ENCODE data around the gene IMMP2L.
"Not testable (repeated sequence)": the region's sequence is repeated elsewhere in the genome, so short reads cannot be mapped to it uniquely, and the experiment has no call there.

Gene IMMP2L

DNA sequence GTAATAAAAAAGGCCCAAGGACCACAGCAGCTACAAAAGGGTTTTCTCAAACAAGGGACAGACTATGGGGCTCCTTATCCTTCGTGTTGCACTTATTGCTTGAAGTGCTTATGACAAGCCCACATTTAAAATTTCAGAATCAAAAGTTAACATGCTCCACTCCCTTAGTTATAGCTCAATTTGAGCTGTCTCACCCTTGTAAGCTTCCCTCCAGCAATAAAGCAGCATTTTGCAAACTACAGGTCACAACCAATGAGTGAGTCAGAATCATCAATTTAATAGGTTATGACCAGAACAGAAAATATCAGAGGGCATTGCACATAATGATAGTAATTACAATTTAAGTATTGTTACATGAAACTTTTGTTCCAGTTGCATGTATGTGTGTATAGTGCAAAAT, 53.0 kb downstream of the IMMP2L start:
- DNase-seq, result no peak
- TF ChIP-seq, protein P1, sequence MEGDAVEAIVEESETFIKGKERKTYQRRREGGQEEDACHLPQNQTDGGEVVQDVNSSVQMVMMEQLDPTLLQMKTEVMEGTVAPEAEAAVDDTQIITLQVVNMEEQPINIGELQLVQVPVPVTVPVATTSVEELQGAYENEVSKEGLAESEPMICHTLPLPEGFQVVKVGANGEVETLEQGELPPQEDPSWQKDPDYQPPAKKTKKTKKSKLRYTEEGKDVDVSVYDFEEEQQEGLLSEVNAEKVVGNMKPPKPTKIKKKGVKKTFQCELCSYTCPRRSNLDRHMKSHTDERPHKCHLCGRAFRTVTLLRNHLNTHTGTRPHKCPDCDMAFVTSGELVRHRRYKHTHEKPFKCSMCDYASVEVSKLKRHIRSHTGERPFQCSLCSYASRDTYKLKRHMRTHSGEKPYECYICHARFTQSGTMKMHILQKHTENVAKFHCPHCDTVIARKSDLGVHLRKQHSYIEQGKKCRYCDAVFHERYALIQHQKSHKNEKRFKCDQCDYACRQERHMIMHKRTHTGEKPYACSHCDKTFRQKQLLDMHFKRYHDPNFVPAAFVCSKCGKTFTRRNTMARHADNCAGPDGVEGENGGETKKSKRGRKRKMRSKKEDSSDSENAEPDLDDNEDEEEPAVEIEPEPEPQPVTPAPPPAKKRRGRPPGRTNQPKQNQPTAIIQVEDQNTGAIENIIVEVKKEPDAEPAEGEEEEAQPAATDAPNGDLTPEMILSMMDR (IDR thresholded peaks at IDR 0.05), result no peak

DNA sequence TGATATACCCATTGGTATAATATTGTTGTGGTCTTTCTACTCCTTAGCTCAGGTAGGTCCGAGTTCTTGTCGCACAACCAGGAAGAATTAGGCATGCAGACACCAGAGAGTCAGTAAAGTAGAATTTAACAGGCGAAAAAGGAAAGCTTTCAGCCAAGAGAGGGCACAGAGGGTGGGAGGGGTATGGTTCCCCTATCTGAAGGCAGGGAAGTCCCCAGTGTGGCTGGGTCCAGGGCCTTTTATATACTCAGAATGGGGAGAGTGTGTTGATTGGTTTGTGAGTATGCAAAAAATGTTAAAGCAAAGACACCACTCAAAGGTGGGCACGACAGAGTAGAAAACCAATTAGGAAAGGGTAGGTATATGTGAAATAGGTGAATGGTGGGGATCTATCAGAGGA, 53.9 kb downstream of the IMMP2L start:
- Mint-ChIP-seq H3K36me3 (ENCODE audit: low read depth) (peaks cover 32% of the 10 kb centered on the region), H3K27me3 (ENCODE audit: low read depth, poor library complexity) (no peaks in the 10 kb centered on the region), H3K27ac (no peak overlapping the region), H3K4me3 (no peak overlapping the region), H3K4me1 (no peaks in the 10 kb centered on the region), H3K9me3 (peaks cover 29% of the 10 kb centered on the region)
- TF ChIP-seq, protein P1 (IDR thresholded peaks at IDR 0.05), result no peak
- no peak for DNase-seq

More for the DNA sequence above, 53.0 kb downstream of the IMMP2L start:
- Mint-ChIP-seq H3K27me3 (ENCODE audit: low read depth, poor library complexity) (no peaks in the 10 kb centered on the region), H3K36me3 (ENCODE audit: low read depth) (peaks cover 34% of the 10 kb centered on the region), H3K9me3 (peaks cover 25% of the 10 kb centered on the region), H3K4me3 (no peak overlapping the region), H3K27ac (no peak overlapping the region), H3K4me1 (no peaks in the 10 kb centered on the region)

DNA sequence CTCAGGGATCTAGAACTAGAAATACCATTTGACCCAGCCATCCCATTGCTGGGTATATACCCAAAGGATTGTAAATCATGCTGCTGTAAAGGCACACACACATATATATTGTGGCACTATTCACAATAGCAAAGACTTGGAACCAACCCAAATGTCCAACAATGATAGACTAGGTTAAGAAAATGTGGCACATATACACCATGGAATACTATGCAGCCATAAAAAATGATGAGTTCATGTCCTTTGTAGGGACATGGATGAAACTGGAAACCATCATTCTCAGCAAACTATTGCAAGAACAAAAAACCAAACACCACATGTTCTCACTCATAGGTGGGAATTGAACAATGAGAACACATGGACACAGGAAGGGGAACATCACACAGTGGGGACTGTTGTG, 56.9 kb downstream of the IMMP2L start:
- peaks cover 36% of the 10 kb centered on the region for H3K9me3 Mint-ChIP-seq
- not testable (repeated sequence) for DNase-seq; H3K4me1 Mint-ChIP-seq; H3K27me3 Mint-ChIP-seq (ENCODE audit: low read depth, poor library complexity); H3K27ac Mint-ChIP-seq; H3K4me3 Mint-ChIP-seq
- H3K36me3 Mint-ChIP-seq (ENCODE audit: low read depth), result peaks cover 21% of the 10 kb centered on the region

DNA sequence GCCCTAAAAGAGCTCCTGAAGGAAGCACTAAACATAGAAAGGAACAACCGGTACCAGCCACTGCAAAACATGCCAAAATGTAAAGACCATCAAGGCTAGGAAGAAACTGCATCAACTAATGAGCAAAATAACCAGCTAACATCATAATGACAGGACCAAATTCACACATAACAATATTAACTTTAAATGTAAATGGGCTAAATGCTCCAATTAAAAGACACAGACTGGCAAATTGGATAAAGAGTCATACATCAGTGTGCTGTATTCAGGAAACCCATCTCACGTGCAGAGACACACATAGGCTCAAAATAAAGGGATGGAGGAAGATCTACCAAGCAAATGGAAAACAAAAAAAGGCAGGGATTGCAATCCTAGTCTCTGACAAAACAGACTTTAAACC, 60.5 kb downstream of the IMMP2L start:
- H3K27ac Mint-ChIP-seq; DNase-seq; H3K4me1 Mint-ChIP-seq; H3K27me3 Mint-ChIP-seq (ENCODE audit: low read depth, poor library complexity); H3K4me3 Mint-ChIP-seq: not testable (repeated sequence)
- H3K9me3 Mint-ChIP-seq, result peaks cover 47% of the 10 kb centered on the region
- peaks cover 30% of the 10 kb centered on the region for H3K36me3 Mint-ChIP-seq (ENCODE audit: low read depth)

DNA sequence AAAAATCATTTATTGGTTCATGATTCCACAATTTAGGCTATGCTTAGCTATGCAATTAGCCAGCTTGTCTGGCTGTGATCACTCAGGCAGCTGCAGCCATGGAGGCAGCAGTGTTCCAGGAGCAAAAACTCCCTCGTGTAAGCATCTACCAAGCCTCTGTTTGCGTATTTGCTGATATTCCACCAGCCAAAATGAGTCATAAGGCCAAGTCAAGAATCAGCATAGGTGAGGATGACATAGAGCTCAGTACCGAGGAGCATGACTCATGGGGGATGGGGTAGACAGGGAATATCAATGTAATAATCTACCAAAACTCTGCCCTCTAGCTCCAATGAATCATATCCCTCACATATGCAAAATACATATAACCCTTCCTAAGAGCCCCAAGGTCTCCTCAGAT, 63.3 kb downstream of the IMMP2L start:
- Mint-ChIP-seq H3K4me3 (no peak overlapping the region), H3K9me3 (peaks cover 44% of the 10 kb centered on the region), H3K4me1 (no peaks in the 10 kb centered on the region), H3K27ac (no peak overlapping the region), H3K27me3 (ENCODE audit: low read depth, poor library complexity) (peaks cover 3% of the 10 kb centered on the region), H3K36me3 (ENCODE audit: low read depth) (peaks cover 27% of the 10 kb centered on the region)
- TF ChIP-seq, protein P1 (IDR thresholded peaks at IDR 0.05), result no peak
- no peak for DNase-seq

DNA sequence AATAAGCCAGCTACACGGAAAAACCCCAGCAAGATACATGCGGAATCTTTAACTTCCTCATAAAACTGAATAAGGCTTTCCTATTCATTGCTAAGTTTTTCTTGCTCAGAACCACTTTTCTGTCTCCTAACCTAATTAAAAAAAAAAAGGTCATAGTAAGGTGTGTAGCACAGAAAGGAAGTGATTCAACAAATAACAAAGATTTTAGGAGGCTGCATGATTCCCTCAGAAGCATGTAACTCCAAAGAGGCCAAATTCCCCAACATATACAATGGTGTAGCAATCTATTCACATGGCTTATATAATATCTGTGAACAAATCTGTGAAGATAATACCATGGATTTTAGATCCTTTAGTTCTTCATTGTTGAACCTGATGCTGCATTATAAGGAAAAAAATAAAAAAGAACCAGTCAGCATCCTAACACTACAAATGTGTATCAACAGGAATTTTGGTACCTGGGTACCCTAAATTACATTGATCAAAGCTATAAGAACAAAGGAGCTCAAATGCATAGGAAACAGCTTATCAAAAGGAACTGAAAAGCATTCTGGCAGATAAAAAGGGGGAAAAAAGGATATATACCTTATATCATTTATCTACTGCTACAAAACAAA, 63.8 kb downstream of the IMMP2L start:
- H3K4me3 Mint-ChIP-seq, result no peak overlapping the region
- H3K9me3 Mint-ChIP-seq, result peaks cover 40% of the 10 kb centered on the region
- TF ChIP-seq, protein P1 (IDR thresholded peaks at IDR 0.05), result no peak
- peaks cover 3% of the 10 kb centered on the region for H3K27me3 Mint-ChIP-seq (ENCODE audit: low read depth, poor library complexity)
- H3K27ac Mint-ChIP-seq, result no peak overlapping the region
- H3K36me3 Mint-ChIP-seq (ENCODE audit: low read depth), result peaks cover 27% of the 10 kb centered on the region
- no peak for DNase-seq
- no peaks in the 10 kb centered on the region for H3K4me1 Mint-ChIP-seq

DNA sequence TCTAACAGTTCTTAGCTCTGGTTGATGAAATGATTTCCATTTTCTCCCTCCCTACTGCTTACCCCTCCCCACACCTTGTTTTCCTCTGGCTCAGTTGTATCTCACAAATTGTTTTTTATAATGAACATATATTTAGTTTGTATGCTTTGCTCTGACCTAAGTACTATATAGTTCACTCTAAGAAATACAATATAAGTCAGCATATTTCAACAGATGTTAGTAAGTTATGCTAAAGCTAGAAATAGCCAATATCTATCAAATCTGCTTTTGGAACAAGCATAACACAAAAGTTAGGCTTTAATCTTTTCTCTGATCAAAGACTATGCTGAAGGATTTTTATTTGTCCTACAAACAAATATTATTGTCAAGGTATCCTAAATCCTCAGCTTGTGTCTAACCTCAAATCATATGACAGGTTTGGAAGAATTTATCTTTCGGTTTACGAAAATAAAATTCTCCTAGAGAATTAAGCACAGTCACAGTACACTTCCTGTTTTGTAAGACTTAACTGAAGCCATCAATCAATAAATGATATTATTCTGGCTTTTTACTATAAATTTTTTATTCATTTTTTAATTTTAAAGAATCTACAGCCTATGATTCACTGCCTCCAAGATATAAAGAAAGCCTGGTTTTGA, 67.0 kb downstream of the IMMP2L start:
- Mint-ChIP-seq H3K9me3 (peaks cover 18% of the 10 kb centered on the region), H3K4me3 (no peak overlapping the region), H3K27me3 (ENCODE audit: low read depth, poor library complexity) (no peaks in the 10 kb centered on the region), H3K36me3 (ENCODE audit: low read depth) (peaks cover 22% of the 10 kb centered on the region), H3K4me1 (no peaks in the 10 kb centered on the region), H3K27ac (no peak overlapping the region)
- TF ChIP-seq, protein P1 (IDR thresholded peaks at IDR 0.05), result no peak
- no peak for DNase-seq

Measured in nephron progenitor cell (in vitro differentiated cells).